ENCODE data around the gene SGMS2.

SGMS2 gene

GRCh38 chr4:107930821-107931774 is 106.4 kb downstream of the SGMS2 start, which contains the start of gene CYP2U1:
Gene CYP2U1, plus strand, starts transcription at chr4:107931549. Its CDS starts 95 bp downstream, at chr4:107931644.
- DNase-seq = peak; percentile 71 to 84
- H3K23ac ChIP-seq (ENCODE audit: low read length) = no peak within 1 kb of the TSS
- peaks cover 8 to 12% of the 10 kb centered on the region in 2 experiments for H3K4me1 ChIP-seq (ENCODE audit: control insufficient read depth in 1 of 2, insufficient read depth in 2 of 2, low read length in 2 of 2)
- H3K18ac ChIP-seq (ENCODE audit: low read length) = no peak within 1 kb of the TSS
- H2AFZ ChIP-seq (ENCODE audit: insufficient read depth, low read length, poor library complexity) = peak within 1 kb of the TSS; percentile 80
- H4K12ac ChIP-seq (ENCODE audit: low read depth, low read length) = no peak within 1 kb of the TSS
- H2BK12ac ChIP-seq (ENCODE audit: low read length) = no peak within 1 kb of the TSS
- no peak within 1 kb of the TSS for H3K4ac ChIP-seq (ENCODE audit: low read depth, low read length)
- peak within 1 kb of the TSS; percentile 79 for H3K4me3 ChIP-seq (ENCODE audit: low read depth, low read length)
- peak within 1 kb of the TSS; percentile 96 for H3K4me2 ChIP-seq (ENCODE audit: low read length)
- no peak within 1 kb of the TSS for H4K91ac ChIP-seq (ENCODE audit: low read depth, low read length)
- peak within 1 kb of the TSS; percentile 60 for H3K9ac ChIP-seq (ENCODE audit: low read length)
- H3K14ac ChIP-seq (ENCODE audit: low read length) = peak within 1 kb of the TSS; percentile 29
- H3K79me1 ChIP-seq (ENCODE audit: low read length) = no peaks in the 10 kb centered on the region
- no peak within 1 kb of the TSS for H2BK5ac ChIP-seq (ENCODE audit: low read depth, low read length, poor library complexity)
- WGBS (ENCODE audit: extremely low coverage, insufficient coverage, insufficient read length) = no CpG with 5 or more reads among the region's 78 CpGs
- no peaks in the 10 kb centered on the region for H3K36me3 ChIP-seq (ENCODE audit: control insufficient read depth in 1 of 2, insufficient read depth in 2 of 2, low read length in 2 of 2)
- no peak within 1 kb of the TSS for H2AK5ac ChIP-seq (ENCODE audit: low read length)
- H4K8ac ChIP-seq (ENCODE audit: low read depth, low read length) = peak within 1 kb of the TSS; percentile 45
- no peak within 1 kb of the TSS for H3K27ac ChIP-seq (ENCODE audit: low read depth, low read length)
- H3K79me2 ChIP-seq (ENCODE audit: control insufficient read depth, insufficient read depth, low read length, poor library complexity) = no peaks in the 10 kb centered on the region
- no peak within 1 kb of the TSS for H2BK120ac ChIP-seq (ENCODE audit: insufficient read depth, low read length, poor library complexity)
- H3K27me3 ChIP-seq (ENCODE audit: insufficient read depth, low read length) = peaks cover 4% of the 10 kb centered on the region
- H3K9me3 ChIP-seq (ENCODE audit: insufficient read depth, low read depth, low read length) = no peaks in the 10 kb centered on the region

GRCh38 chr4:107931775-107932321 is 107.1 kb downstream of the SGMS2 start:
- peak overlapping the region; percentile 79 for H3K4me3 ChIP-seq (ENCODE audit: low read depth, low read length)
- H3K4me2 ChIP-seq (ENCODE audit: low read length) = peak overlapping the region; percentile 96
- peak overlapping the region; percentile 73 for H2AFZ ChIP-seq (ENCODE audit: insufficient read depth, low read length, poor library complexity)
- H3K14ac ChIP-seq (ENCODE audit: low read length) = peak overlapping the region; percentile 29
- no peak overlapping the region for H2AK5ac ChIP-seq (ENCODE audit: low read length)
- H3K79me2 ChIP-seq (ENCODE audit: control insufficient read depth, insufficient read depth, low read length, poor library complexity) = no peaks in the 10 kb centered on the region
- H3K4me1 ChIP-seq (ENCODE audit: control insufficient read depth in 1 of 2, insufficient read depth in 2 of 2, low read length in 2 of 2) = peaks cover 8 to 12% of the 10 kb centered on the region in 2 experiments
- no peak overlapping the region for H3K18ac ChIP-seq (ENCODE audit: low read length)
- H3K23ac ChIP-seq (ENCODE audit: low read length) = no peak overlapping the region
- H3K9ac ChIP-seq (ENCODE audit: low read length) = no peak overlapping the region
- WGBS (ENCODE audit: extremely low coverage, insufficient coverage, insufficient read length) = no CpG with 5 or more reads among the region's 45 CpGs
- no peak overlapping the region for H4K91ac ChIP-seq (ENCODE audit: low read depth, low read length)
- no peak overlapping the region for H3K4ac ChIP-seq (ENCODE audit: low read depth, low read length)
- H3K27me3 ChIP-seq (ENCODE audit: insufficient read depth, low read length) = peaks cover 4% of the 10 kb centered on the region
- H3K27ac ChIP-seq (ENCODE audit: low read depth, low read length) = no peak overlapping the region
- no peak for DNase-seq
- no peak overlapping the region for H2BK12ac ChIP-seq (ENCODE audit: low read length)
- H4K8ac ChIP-seq (ENCODE audit: low read depth, low read length) = peak overlapping the region; percentile 32
- H2BK5ac ChIP-seq (ENCODE audit: low read depth, low read length, poor library complexity) = no peak overlapping the region
- no peak overlapping the region for H2BK120ac ChIP-seq (ENCODE audit: insufficient read depth, low read length, poor library complexity)
- no peaks in the 10 kb centered on the region for H3K9me3 ChIP-seq (ENCODE audit: insufficient read depth, low read depth, low read length)
- H3K79me1 ChIP-seq (ENCODE audit: low read length) = no peaks in the 10 kb centered on the region
- H4K12ac ChIP-seq (ENCODE audit: low read depth, low read length) = no peak overlapping the region
- H3K36me3 ChIP-seq (ENCODE audit: control insufficient read depth in 1 of 2, insufficient read depth in 2 of 2, low read length in 2 of 2) = no peaks in the 10 kb centered on the region

GRCh38 chr4:107935246-107935645 is 110.5 kb downstream of the SGMS2 start:
- H3K14ac ChIP-seq (ENCODE audit: low read length) = no peak overlapping the region
- no peak overlapping the region for H3K4me3 ChIP-seq (ENCODE audit: low read depth, low read length)
- H2AK5ac ChIP-seq (ENCODE audit: low read length) = no peak overlapping the region
- H3K4ac ChIP-seq (ENCODE audit: low read depth, low read length) = no peak overlapping the region
- no peak for DNase-seq
- H4K91ac ChIP-seq (ENCODE audit: low read depth, low read length) = no peak overlapping the region
- peaks cover 4% of the 10 kb centered on the region for H3K27me3 ChIP-seq (ENCODE audit: insufficient read depth, low read length)
- H3K79me1 ChIP-seq (ENCODE audit: low read length) = no peaks in the 10 kb centered on the region
- no peak overlapping the region for H2BK120ac ChIP-seq (ENCODE audit: insufficient read depth, low read length, poor library complexity)
- H3K36me3 ChIP-seq (ENCODE audit: control insufficient read depth in 1 of 2, insufficient read depth in 2 of 2, low read length in 2 of 2) = no peaks in the 10 kb centered on the region
- no peak overlapping the region for H3K23ac ChIP-seq (ENCODE audit: low read length)
- no peak overlapping the region for H3K18ac ChIP-seq (ENCODE audit: low read length)
- no peak overlapping the region for H2AFZ ChIP-seq (ENCODE audit: insufficient read depth, low read length, poor library complexity)
- no peak overlapping the region for H3K27ac ChIP-seq (ENCODE audit: low read depth, low read length)
- H3K79me2 ChIP-seq (ENCODE audit: control insufficient read depth, insufficient read depth, low read length, poor library complexity) = no peaks in the 10 kb centered on the region
- peaks cover 8 to 12% of the 10 kb centered on the region in 2 experiments for H3K4me1 ChIP-seq (ENCODE audit: control insufficient read depth in 1 of 2, insufficient read depth in 2 of 2, low read length in 2 of 2)
- H3K4me2 ChIP-seq (ENCODE audit: low read length) = no peak overlapping the region
- H4K8ac ChIP-seq (ENCODE audit: low read depth, low read length) = no peak overlapping the region
- no peak overlapping the region for H3K9ac ChIP-seq (ENCODE audit: low read length)
- no peak overlapping the region for H2BK5ac ChIP-seq (ENCODE audit: low read depth, low read length, poor library complexity)
- H3K9me3 ChIP-seq (ENCODE audit: insufficient read depth, low read depth, low read length) = no peaks in the 10 kb centered on the region
- H4K12ac ChIP-seq (ENCODE audit: low read depth, low read length) = no peak overlapping the region
- H2BK12ac ChIP-seq (ENCODE audit: low read length) = no peak overlapping the region

- Histone ChIP-seq H3K23ac (ENCODE audit: low read length) (no peak overlapping the region), H2BK120ac (ENCODE audit: insufficient read depth, low read length, poor library complexity) (no peak overlapping the region), H2BK12ac (ENCODE audit: low read length) (no peak overlapping the region), H2AK5ac (ENCODE audit: low read length) (no peak overlapping the region), H3K14ac (ENCODE audit: low read length) (no peak overlapping the region), H3K4me3 (ENCODE audit: low read depth, low read length) (no peak overlapping the region), H4K8ac (ENCODE audit: low read depth, low read length) (no peak overlapping the region), H4K12ac (ENCODE audit: low read depth, low read length) (no peak overlapping the region), H4K91ac (ENCODE audit: low read depth, low read length) (no peak overlapping the region), H3K27me3 (ENCODE audit: insufficient read depth, low read length) (peaks cover 3% of the 10 kb centered on the region), H3K79me2 (ENCODE audit: control insufficient read depth, insufficient read depth, low read length, poor library complexity) (no peaks in the 10 kb centered on the region), H3K9me3 (ENCODE audit: insufficient read depth, low read depth, low read length) (no peaks in the 10 kb centered on the region), H3K27ac (ENCODE audit: low read depth, low read length) (no peak overlapping the region), H3K79me1 (ENCODE audit: low read length) (no peaks in the 10 kb centered on the region), H2BK5ac (ENCODE audit: low read depth, low read length, poor library complexity) (no peak overlapping the region), H3K4ac (ENCODE audit: low read depth, low read length) (no peak overlapping the region), H3K4me2 (ENCODE audit: low read length) (no peak overlapping the region), H3K9ac (ENCODE audit: low read length) (no peak overlapping the region), H3K18ac (ENCODE audit: low read length) (no peak overlapping the region), H2AFZ (ENCODE audit: insufficient read depth, low read length, poor library complexity) (no peak overlapping the region), H3K4me1 (ENCODE audit: control insufficient read depth in 1 of 2, insufficient read depth in 2 of 2, low read length in 2 of 2) (peaks cover under 1 to 2% of the 10 kb centered on the region in 2 experiments), H3K36me3 (ENCODE audit: control insufficient read depth in 1 of 2, insufficient read depth in 2 of 2, low read length in 2 of 2) (no peaks in the 10 kb centered on the region)
- WGBS (ENCODE audit: extremely low coverage, insufficient coverage, insufficient read length) = no CpG with 5 or more reads among the region's 2 CpGs
- DNase-seq = peak in 1 of 2 donors; percentile 35
Observed at GRCh38 chr4:107937040-107937439, 112.3 kb downstream of the SGMS2 start.
